Stimulated activated naive CD8-positive, alpha-beta T cell treated with anti-CD3 and anti-CD28 coated beads, Interleukin-15, Interleukin-2, amounts not matched to agents 100 U/mL and 50 U/mL, for 24 hours (primary cell): ENCODE results near the gene ITFG1.
"Not testable (repeated sequence)": the region's sequence is repeated elsewhere in the genome, so short reads cannot be mapped to it uniquely, and the experiment has no call there.

Experiments
- ATAC-seq: fragments of 150-1000 bp; cut with Tn5 transposase; one replicate; pipeline ENCODE4 v1.10.0; 2021
- DNase-seq: peaks from one replicate; pipeline ENCODE4 v3.0.0; 2021

ITFG1 gene

GRCh38 chr16:47236716-47237115 is 224.1 kb downstream of the ITFG1 start:
- ATAC-seq (no peak), DNase-seq (no peak)

DNA sequence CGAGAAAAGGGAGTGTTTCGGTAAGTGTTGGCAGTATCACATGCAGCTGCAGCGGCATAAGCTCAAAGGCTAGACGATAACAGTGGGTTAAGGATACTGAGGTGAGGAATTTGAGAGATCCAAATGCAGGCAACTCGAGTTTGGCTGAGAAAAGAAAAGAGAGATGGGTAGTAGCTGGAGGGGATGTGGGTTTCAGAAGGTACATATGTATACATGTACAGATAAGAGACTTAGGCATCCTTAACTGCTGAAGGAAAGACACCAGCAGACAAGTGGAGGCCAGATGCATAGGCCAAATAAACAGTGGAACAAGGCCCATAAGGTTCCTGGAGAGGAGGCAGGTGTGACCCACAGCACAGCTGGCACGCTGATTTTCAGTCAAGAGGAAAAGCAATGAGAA is 230.6 kb downstream of the ITFG1 start:
- ATAC-seq: no peak

DNA sequence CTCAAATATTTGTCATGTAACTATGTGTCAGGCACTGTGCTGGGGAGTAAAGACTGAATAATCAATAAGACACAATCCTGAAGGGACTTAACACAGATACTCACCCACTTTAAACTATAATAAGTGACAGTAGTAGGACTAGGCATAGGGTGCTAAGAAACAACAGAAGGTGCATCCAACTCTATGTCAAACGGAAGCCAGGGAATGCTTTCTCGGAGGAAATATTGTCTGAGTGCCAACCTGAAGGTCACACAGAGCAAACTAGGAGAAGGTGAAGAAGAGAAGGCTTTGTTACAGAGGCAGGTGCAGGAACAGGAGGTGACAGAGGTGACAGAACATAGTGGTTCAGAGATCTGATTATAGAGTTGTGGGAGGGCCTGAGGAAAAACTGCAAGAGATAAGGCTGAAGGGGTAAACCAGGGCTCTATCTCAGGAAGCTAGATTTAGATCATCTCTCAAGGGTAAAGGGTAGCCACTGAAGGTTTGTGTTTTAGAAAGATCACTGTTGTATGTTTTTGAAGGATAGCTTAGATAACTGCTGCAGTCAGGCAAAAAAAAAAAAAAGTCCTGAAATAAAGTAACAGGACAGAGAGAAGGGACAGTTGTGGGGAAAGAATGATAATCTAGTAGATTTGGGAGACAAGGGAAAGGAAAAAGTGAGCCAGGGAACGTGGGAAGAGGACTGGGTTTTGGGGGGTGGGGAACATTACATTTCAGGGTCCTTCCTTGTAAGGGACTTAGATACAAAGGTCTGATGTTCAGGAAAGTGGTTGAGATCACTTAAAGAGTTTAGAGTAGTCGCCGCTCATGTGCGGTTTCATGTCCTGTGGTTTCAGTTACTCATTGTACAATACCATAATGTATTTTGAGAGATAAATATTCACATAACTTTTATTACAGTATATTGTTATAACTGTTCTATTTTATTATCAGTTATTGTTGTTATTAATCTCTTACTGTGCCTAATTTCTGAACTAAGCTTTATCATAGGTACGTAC is 231.5 kb downstream of the ITFG1 start:
- DNase-seq (no peak), ATAC-seq (no peak)

More for the DNA sequence above, 230.6 kb downstream of the ITFG1 start:
- DNase-seq: no peak

DNA sequence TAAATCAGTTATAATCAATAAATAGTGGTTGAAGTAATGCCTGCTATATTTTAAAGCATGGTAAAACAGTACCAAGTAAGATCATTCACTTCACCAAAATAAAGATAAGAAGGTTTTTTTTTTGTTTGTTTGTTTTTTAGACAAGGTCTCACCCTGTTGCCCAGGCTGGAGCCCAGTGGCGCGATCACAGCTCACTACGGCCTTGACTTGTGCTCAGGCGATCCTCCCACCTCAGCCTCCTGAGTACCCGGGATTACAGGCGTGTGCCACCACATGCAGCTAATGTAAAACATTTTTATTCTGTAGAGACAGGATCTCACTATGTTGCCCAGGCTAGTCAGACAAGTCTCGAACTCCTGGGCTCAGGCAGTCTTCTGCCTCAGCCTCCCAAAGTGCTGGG is 232.6 kb downstream of the ITFG1 start:
- ATAC-seq (no peak), DNase-seq (no peak)

DNA sequence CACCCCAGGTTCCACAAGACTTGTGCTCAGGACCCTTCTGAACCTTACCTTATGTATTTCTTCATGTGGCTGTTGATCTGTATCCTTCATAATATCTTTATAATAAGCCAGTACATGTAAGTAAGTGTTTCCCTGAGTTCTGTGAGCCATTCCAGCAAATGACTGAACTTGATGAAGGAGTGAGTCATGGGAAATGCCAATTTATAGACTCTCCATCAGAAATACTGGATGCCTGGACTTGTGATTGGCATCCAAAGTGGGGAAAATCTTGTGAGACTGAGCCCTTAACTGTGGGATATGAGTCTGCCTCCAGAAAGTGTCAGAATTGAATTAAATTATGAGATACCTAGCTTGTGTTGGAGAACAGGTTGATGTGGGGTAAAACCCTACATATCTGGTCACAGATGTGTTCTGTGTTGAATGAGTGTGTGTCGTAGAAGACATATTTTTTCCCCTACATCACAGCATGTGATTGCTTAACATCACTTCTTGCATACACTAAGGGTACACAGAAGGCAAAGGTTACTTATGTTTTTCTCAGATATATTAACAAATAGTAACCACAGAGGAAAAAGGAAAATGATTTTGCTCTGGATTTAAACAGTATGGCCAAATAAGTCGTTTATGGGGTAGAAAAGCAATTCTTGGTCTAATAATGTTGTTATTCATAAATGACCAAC is 247.0 kb downstream of the ITFG1 start:
- ATAC-seq (no peak), DNase-seq (no peak)

GRCh38 chr16:47211218-47211617 is 249.6 kb downstream of the ITFG1 start:
- DNase-seq (no peak), ATAC-seq (no peak)

GRCh38 chr16:47204736-47205504 is 255.9 kb downstream of the ITFG1 start:
- DNase-seq (no peak), ATAC-seq (no peak)

GRCh38 chr16:47203433-47203832 is 257.4 kb downstream of the ITFG1 start:
- not testable (repeated sequence) for DNase-seq, ATAC-seq

- ATAC-seq: no peak
- DNase-seq: no peak
Measured at GRCh38 chr16:47198180-47198575, 262.7 kb downstream of the ITFG1 start.

GRCh38 chr16:47197536-47198179 is 263.2 kb downstream of the ITFG1 start:
- no peak for DNase-seq

DNA sequence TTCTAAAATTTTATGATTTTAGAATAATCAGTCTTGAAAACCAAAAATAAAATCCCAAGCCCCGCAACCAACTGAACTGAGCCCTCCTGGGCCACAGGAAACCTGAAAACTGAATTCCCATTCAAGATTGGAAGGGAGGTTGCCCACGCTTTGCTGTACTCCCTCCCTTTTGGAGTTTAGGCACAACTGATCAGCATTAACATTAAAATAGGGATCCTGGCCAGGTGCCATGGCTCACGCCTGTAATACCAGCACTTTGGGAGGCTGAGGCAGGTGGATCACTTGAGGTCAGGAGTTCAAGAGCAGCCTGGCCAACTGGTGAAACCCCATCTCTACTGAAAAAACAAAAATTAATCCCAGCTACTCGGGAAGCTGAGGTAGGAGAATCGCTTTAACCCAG is 264.4 kb downstream of the ITFG1 start:
- ATAC-seq (no peak), DNase-seq (no peak)

More at GRCh38 chr16:47197536-47198179, 263.2 kb downstream of the ITFG1 start:
- no peak for ATAC-seq

- no peak for DNase-seq
- ATAC-seq: no peak
Measured at GRCh38 chr16:47182318-47182717, 278.5 kb downstream of the ITFG1 start.

GRCh38 chr16:47181066-47181465 is 279.8 kb downstream of the ITFG1 start:
- not testable (repeated sequence) for DNase-seq, ATAC-seq

DNA sequence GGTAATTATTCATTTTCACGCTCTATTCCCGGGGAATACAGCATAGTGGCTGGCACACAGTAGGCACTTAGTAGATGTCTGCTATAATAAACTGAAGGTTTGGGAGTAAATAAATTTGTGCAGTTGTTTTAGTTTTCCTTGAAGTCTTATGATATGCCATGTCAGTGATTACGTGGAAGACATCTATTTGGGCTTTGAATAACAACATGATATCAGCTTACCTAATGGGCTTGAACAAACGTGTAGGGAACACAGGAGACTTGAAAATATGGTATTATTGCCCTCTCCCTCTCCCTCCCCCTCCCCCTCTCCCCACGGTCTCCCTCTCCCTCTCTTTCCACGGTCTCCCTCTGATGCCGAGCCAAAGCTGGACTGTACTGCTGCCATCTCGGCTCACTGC is 280.8 kb downstream of the ITFG1 start:
- DNase-seq (no peak), ATAC-seq (no peak)

GRCh38 chr16:47175152-47175551 is 285.7 kb downstream of the ITFG1 start:
- no peak for ATAC-seq
- no peak for DNase-seq

- no peak for DNase-seq
- no peak for ATAC-seq
Measured at GRCh38 chr16:47162670-47163420, 298.0 kb downstream of the ITFG1 start.

- ATAC-seq: no peak
- DNase-seq: no peak
Measured at GRCh38 chr16:47161464-47161863, 299.4 kb downstream of the ITFG1 start.

DNA sequence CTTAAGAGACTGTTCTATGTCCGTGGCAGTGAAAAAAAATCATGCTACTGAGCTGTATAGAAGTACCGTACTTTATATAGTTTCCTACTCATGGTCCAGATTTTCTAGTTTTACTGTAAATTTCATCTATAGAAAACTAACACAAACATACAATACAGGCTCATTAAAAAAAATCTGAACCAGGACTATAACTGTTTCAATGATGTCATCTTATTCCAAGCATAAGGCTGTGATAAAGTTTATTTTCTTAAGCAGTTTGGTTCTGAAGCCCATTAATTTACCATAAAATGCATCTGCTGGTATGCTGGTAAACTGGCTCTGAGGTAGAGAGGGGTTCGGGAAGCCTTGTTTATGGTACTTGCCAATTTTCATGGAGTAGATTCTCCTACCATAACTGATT is 300.4 kb downstream of the ITFG1 start:
- DNase-seq (no peak), ATAC-seq (no peak)

DNA sequence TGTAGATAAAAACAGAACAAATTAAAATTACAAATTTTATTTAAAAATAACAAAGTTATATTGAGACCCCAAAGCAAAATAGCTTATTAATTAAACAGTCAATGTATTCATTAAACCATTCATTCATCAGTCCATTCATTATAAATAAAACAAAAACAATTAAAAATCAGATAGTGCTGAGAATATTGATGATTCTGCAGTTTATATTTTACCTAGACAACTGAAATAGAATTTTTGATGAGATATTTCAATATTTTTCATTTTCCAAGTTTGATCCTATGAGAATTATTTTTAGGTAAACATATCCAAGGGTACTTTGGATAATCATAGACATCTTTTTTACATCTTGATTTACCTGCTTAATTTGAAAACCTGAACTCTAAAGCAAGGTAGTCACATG is 301.9 kb downstream of the ITFG1 start:
- DNase-seq (no peak), ATAC-seq (no peak)

- DNase-seq (no peak), ATAC-seq (no peak)
Measured at GRCh38 chr16:47156680-47157215, 304.1 kb downstream of the ITFG1 start.

GRCh38 chr16:47152501-47152900 is 308.4 kb downstream of the ITFG1 start:
- not testable (repeated sequence) for DNase-seq, ATAC-seq
